Bronchial smooth muscle cell (primary cell): Measurements from ENCODE around the gene CNOT6. TPM values are rescaled to one million over a fixed set of nuclear protein-coding genes. Genes with fewer than 3 reads are reported as not detected.

Experiments
- total RNA-seq: library from RNA; depleted of rRNA; stranded (reverse); fragments of >200 nt; gene quantifications from 2 replicates; pipeline ENCODE4 v1.2.1, GENCODE V29; 2014

The CNOT6 gene
- 5.5 and 8.4 TPM in 2 replicates for total RNA-seq

GRCh38 chr5:180494060-180494509 lies at the start of gene CNOT6:
CNOT6 (plus strand) TSS chr5:180494379; CDS start chr5:180529277, 34,898 bp downstream.

GRCh38 chr5:180591311-180591887 lies 97.2 kb downstream of the CNOT6 start, which contains the start of gene SCGB3A1:
SCGB3A1 (minus strand) TSS chr5:180591499; CDS start chr5:180591462, 37 bp downstream.

Other genes with a start within 250 kb of the CNOT6 start
- gene MAPK9, start 202.3 kb upstream of the CNOT6 start, total RNA-seq, result 21.9 and 29.5 TPM in 2 replicates
- 63.4 and 66.5 TPM in 2 replicates for gene GFPT2, start 141.0 kb upstream of the CNOT6 start, total RNA-seq
- gene SCGB3A1, start 97.1 kb downstream of the CNOT6 start, total RNA-seq, result not detected in 2 replicates
- gene FLT4, start 155.2 kb downstream of the CNOT6 start, total RNA-seq, result 0.09 and 0.16 TPM in 2 replicates
- gene OR2Y1, start 245.7 kb downstream of the CNOT6 start, total RNA-seq, result not detected in 2 replicates